K562 (cell line): Measurements from ENCODE around the gene SLC2A2. TPM values are rescaled to one million over a fixed set of nuclear protein-coding genes. Genes with fewer than 3 reads are reported as not detected.

ENCODE experiments used
- GATAD2A ChIP-seq: fragments of 450-650 bp; IDR thresholded peaks from 2 replicates; pipeline ENCODE4 v1.6.1; 2017
- GTF2F1 ChIP-seq: IDR thresholded peaks from 2 replicates; pipeline ENCODE4 v1.6.1; 2011; ENCODE audit warnings: low read depth, low read length, improper control_type of control experiment
- HDAC6 ChIP-seq: IDR thresholded peaks from 2 replicates; pipeline ENCODE4 v1.6.1; 2012; ENCODE audit warnings: low read depth, mild to moderate bottlenecking, control low read depth, inconsistent platforms, low read length, moderate library complexity
- HMG20A ChIP-seq: fragments of 450-650 bp; formaldehyde crosslinking; conservative IDR thresholded peaks from 2 replicates; pipeline ENCODE4 v1.4.0; 2020; ENCODE audit warnings: mild to moderate bottlenecking, mixed read lengths
- LEF1 ChIP-seq: fragments of 450-650 bp; IDR thresholded peaks from 2 replicates; pipeline ENCODE4 v1.6.1; 2016; ENCODE audit warnings: mild to moderate bottlenecking
- MYBL2 ChIP-seq, 2 experiments: fragments of 450-650 bp in 1 of 2; sonication (generic) in 1 of 2; formaldehyde crosslinking in 1 of 2; IDR thresholded peaks; 2 replicates each; pipeline versions ENCODE4 v1.6.1 to v1.8.1; 2017 to 2022; ENCODE audit warnings: borderline replicate concordance in 1 of 2, inconsistent platforms in 1 of 2, low read depth in 1 of 2, mild to moderate bottlenecking in 1 of 2, missing genetic modification reagents in 1 of 2, moderate library complexity in 1 of 2
- NFYB ChIP-seq: IDR thresholded peaks from 2 replicates; pipeline ENCODE4 v1.6.1; 2011; ENCODE audit warnings: mild to moderate bottlenecking, moderate library complexity; ENCODE audit not compliant: insufficient read length; ENCODE audit errors: extremely low read depth
- RAD21 ChIP-seq, 2 experiments: fragments of 250-450 bp in 1 of 2; fragments of 450-650 bp in 1 of 2; sonication (Bioruptor Pico) in 1 of 2; formaldehyde crosslinking in 1 of 2; IDR thresholded peaks in 1 of 2; conservative IDR thresholded peaks in 1 of 2; 2 replicates each; pipeline versions ENCODE4 v1.4.0 to v1.8.0; 2020 to 2022; ENCODE audit warnings: mild to moderate bottlenecking in 2 of 2, moderate library complexity in 1 of 2
- RUNX1 ChIP-seq: sonication (generic); IDR thresholded peaks from 2 replicates; pipeline ENCODE4 v1.6.1; 2016; ENCODE audit warnings: antibody characterized with exemption, low read depth
- SNIP1 ChIP-seq: fragments of 450-650 bp; IDR thresholded peaks from 2 replicates; pipeline ENCODE4 v1.7.1; 2017; ENCODE audit warnings: low read depth, mild to moderate bottlenecking
- TEAD1 ChIP-seq, 2 experiments: fragments of 450-650 bp in 1 of 2; sonication (generic) in 1 of 2; formaldehyde crosslinking; IDR thresholded peaks; 2 replicates each; pipeline versions ENCODE4 v1.4.0 to v1.8.0; 2020 to 2022; ENCODE audit warnings: mild to moderate bottlenecking in 2 of 2, missing genetic modification reagents in 1 of 2
- TGIF2 ChIP-seq: sonication (generic); formaldehyde crosslinking; IDR thresholded peaks from 2 replicates; pipeline ENCODE4 v1.8.1; 2022; ENCODE audit warnings: mild to moderate bottlenecking, missing genetic modification reagents, moderate library complexity
- TRIM24 ChIP-seq, 2 experiments: fragments of 450-650 bp; IDR thresholded peaks; 2 replicates each; pipeline ENCODE4 v1.6.1; 2016
- XRCC4 ChIP-seq: IDR thresholded peaks from one replicate; pipeline ENCODE4 v1.6.1; 2011; ENCODE audit not compliant: insufficient read depth, insufficient read length; ENCODE audit errors: extremely low read depth
- ZC3H8 ChIP-seq: fragments of 450-650 bp; IDR thresholded peaks from 2 replicates; pipeline ENCODE4 v1.6.1; 2017
- ZNF184 ChIP-seq: sonication (generic); formaldehyde crosslinking; IDR thresholded peaks from 2 replicates; pipeline ENCODE4 v1.5.0; 2020; ENCODE audit warnings: missing genetic modification reagents
- ZNF224 ChIP-seq: sonication (generic); formaldehyde crosslinking; IDR thresholded peaks from 2 replicates; pipeline ENCODE4 v1.8.0; 2022; ENCODE audit warnings: mild to moderate bottlenecking, missing genetic modification reagents
- ZNF324 ChIP-seq: fragments of 250-450 bp; sonication (Bioruptor Pico); IDR thresholded peaks from 2 replicates; pipeline ENCODE4 v1.4.0; 2020; ENCODE audit warnings: mild to moderate bottlenecking
- polyA plus RNA-seq, 8 experiments: library from polyadenylated mRNA; depleted of rRNA in 4 of 8; stranded (reverse) in 5 of 8; unstranded in 3 of 8; fragments of >200 nt; fragmentation: Nextera tagmentation in 2 of 8; fragmentation: Illumina TruSeq in 1 of 8; extraction: Ambion mirVana in 2 of 8; extraction: Trizol in 1 of 8; gene quantifications; 2 replicates each; pipeline versions ENCODE4 v1.2.1 to v1.2.3, GENCODE V29; 2011 to 2014; ENCODE audit warnings: inconsistent platforms in 1 of 8, missing spikeins in 1 of 8
- total RNA-seq, 7 experiments: library from RNA; depleted of rRNA in 6 of 7; stranded (reverse); fragments of >200 nt in 6 of 7; fragmentation: Illumina TruSeq in 2 of 7; extraction: Trizol in 2 of 7; gene quantifications; 2 replicates each; pipeline versions ENCODE4 v1.2.1 to v1.2.3, GENCODE V29; 2011 to 2021; ENCODE audit warnings: low replicate concordance in 1 of 7
- TF ChIP-seq, protein P1 (sequence below): conservative IDR thresholded peaks from 2 replicates; pipeline ENCODE4 v1.6.1; 2011; ENCODE audit warnings: low read depth, mild to moderate bottlenecking, low read length; ENCODE audit not compliant: control insufficient read depth
- TF ChIP-seq, protein P2 (sequence below): fragments of 250-450 bp; sonication (Bioruptor Pico); IDR thresholded peaks from 2 replicates; pipeline ENCODE4 v1.5.0; 2021
- TF ChIP-seq, protein P3 (sequence below): fragments of 250-450 bp; sonication (Bioruptor Pico); IDR thresholded peaks from 2 replicates; pipeline ENCODE4 v1.8.0; 2021; ENCODE audit warnings: moderate library complexity, mild to moderate bottlenecking, inconsistent platforms
- TF ChIP-seq, protein P4 (sequence below): fragments of 450-650 bp; IDR thresholded peaks from 2 replicates; pipeline ENCODE4 v1.6.1; 2016

SLC2A2 gene
- total and polyA plus RNA-seq, 9 of the 15 experiments (the other 6 are each of a cell fraction or from before 2014, with no cell fraction given): 0.18 TPM; not detected in 8

DNA sequence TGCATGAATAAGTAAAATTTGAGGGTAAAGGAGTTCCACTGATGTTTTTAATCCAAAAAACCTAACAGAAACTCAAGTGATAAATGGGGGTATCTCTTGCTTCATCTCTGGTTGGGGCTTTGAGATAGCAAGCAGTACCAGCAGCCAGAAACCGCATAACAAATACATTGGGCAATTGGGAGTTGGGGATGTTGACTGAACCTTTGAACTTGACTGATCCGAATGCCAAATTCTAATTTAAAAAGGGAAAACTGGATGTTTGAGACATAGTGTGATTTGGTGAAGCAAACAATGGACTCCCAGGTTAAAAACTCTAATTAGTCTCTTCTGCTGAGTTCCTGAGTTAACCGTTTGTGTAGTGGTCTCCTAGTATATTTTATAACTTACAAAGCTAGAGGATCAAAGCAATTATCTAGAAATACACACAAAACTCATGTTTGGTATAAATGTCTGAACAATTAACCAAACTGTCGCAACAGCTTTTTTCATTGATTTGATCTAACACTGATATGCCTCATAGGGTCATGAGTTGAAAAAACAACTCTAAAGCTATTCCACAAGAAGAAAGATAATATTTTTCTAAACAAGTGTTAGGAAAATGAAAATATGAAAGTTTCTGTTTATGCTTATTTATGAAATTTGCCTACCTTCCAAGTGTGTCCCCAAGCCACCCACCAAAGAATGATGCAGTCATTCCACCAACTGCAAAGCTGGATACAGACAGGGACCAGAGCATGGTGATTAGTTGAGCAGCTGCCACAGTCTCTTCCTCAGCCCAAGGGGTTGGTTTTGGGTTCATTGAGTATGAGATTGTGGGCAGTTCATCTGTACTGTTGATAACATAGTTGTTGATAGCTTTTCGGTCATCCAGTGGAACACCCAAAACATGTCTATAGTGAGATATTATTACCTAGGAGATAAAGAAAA lies 12.4 kb downstream of the SLC2A2 start (continued):
- TF ChIP-seq HMG20A (CRISPR knock-in tag) (no peak), TEAD1 (CRISPR knock-in tag; IDR thresholded peaks at IDR 0.05) (no peak), LEF1 (peak; percentile 23; the same call in 1 of the 2 replicates), ZC3H8 (no peak), RUNX1 (no peak), HDAC6 (no peak), RAD21 (CRISPR knock-in tag; conservative IDR thresholded peaks at IDR 0.05 in 1 of 2, IDR thresholded peaks at IDR 0.05 in 1 of 2) (no peak), NFYB (no peak), SNIP1 (no peak), GATAD2A (no peak), GTF2F1 (no peak), MYBL2 (IDR thresholded peaks at IDR 0.05; ENCODE audit: low read depth) (no peak), MYBL2 (CRISPR knock-in tag; IDR thresholded peaks at IDR 0.05; ENCODE audit: borderline replicate concordance) (no peak), XRCC4 (no peak), ZNF184 (no peak), ZNF224 (CRISPR knock-in tag) (no peak), ZNF324 (CRISPR knock-in tag) (no peak), TRIM24 (IDR thresholded peaks at IDR 0.05) (peak in 1 of 2 experiments; percentile 29; a peak in 1 of 4 replicates), TGIF2 (no peak)
- TF ChIP-seq, protein P1, sequence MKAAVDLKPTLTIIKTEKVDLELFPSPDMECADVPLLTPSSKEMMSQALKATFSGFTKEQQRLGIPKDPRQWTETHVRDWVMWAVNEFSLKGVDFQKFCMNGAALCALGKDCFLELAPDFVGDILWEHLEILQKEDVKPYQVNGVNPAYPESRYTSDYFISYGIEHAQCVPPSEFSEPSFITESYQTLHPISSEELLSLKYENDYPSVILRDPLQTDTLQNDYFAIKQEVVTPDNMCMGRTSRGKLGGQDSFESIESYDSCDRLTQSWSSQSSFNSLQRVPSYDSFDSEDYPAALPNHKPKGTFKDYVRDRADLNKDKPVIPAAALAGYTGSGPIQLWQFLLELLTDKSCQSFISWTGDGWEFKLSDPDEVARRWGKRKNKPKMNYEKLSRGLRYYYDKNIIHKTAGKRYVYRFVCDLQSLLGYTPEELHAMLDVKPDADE: no peak
- TF ChIP-seq, protein P2, sequence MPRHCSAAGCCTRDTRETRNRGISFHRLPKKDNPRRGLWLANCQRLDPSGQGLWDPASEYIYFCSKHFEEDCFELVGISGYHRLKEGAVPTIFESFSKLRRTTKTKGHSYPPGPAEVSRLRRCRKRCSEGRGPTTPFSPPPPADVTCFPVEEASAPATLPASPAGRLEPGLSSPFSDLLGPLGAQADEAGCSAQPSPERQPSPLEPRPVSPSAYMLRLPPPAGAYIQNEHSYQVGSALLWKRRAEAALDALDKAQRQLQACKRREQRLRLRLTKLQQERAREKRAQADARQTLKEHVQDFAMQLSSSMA: no peak
- TF ChIP-seq, protein P3, sequence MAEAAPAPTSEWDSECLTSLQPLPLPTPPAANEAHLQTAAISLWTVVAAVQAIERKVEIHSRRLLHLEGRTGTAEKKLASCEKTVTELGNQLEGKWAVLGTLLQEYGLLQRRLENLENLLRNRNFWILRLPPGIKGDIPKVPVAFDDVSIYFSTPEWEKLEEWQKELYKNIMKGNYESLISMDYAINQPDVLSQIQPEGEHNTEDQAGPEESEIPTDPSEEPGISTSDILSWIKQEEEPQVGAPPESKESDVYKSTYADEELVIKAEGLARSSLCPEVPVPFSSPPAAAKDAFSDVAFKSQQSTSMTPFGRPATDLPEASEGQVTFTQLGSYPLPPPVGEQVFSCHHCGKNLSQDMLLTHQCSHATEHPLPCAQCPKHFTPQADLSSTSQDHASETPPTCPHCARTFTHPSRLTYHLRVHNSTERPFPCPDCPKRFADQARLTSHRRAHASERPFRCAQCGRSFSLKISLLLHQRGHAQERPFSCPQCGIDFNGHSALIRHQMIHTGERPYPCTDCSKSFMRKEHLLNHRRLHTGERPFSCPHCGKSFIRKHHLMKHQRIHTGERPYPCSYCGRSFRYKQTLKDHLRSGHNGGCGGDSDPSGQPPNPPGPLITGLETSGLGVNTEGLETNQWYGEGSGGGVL (CRISPR knock-in tag): no peak
- TF ChIP-seq, protein P4, sequence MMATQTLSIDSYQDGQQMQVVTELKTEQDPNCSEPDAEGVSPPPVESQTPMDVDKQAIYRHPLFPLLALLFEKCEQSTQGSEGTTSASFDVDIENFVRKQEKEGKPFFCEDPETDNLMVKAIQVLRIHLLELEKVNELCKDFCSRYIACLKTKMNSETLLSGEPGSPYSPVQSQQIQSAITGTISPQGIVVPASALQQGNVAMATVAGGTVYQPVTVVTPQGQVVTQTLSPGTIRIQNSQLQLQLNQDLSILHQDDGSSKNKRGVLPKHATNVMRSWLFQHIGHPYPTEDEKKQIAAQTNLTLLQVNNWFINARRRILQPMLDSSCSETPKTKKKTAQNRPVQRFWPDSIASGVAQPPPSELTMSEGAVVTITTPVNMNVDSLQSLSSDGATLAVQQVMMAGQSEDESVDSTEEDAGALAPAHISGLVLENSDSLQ: no peak
